ENCODE results near the gene RAD23A.
"Not testable (repeated sequence)": the region's sequence is repeated elsewhere in the genome, so short reads cannot be mapped to it uniquely, and the experiment has no call there.

Gene RAD23A

GRCh38 chr19:12952488-12953137, 7.0 kb downstream of the RAD23A start:
- Histone ChIP-seq H3K36me3 (ENCODE audit: control insufficient read depth, insufficient read depth, low read length) (no peaks in the 10 kb centered on the region), H2AFZ (no peak overlapping the region), H3K79me2 (peaks cover 11% of the 10 kb centered on the region), H3K9me3 (ENCODE audit: control insufficient read depth, low read length) (no peaks in the 10 kb centered on the region), H3K27ac (no peak overlapping the region), H3K27me3 (ENCODE audit: control insufficient read depth, insufficient read depth, low read length) (no peaks in the 10 kb centered on the region), H3K4me2 (ENCODE audit: low read length) (no peak overlapping the region), H3K4me1 (peaks cover 8% of the 10 kb centered on the region), H3K4me3 (ENCODE audit: low read depth, low read length) (no peak overlapping the region), H3K9ac (no peak overlapping the region)
- TF ChIP-seq, protein P1, sequence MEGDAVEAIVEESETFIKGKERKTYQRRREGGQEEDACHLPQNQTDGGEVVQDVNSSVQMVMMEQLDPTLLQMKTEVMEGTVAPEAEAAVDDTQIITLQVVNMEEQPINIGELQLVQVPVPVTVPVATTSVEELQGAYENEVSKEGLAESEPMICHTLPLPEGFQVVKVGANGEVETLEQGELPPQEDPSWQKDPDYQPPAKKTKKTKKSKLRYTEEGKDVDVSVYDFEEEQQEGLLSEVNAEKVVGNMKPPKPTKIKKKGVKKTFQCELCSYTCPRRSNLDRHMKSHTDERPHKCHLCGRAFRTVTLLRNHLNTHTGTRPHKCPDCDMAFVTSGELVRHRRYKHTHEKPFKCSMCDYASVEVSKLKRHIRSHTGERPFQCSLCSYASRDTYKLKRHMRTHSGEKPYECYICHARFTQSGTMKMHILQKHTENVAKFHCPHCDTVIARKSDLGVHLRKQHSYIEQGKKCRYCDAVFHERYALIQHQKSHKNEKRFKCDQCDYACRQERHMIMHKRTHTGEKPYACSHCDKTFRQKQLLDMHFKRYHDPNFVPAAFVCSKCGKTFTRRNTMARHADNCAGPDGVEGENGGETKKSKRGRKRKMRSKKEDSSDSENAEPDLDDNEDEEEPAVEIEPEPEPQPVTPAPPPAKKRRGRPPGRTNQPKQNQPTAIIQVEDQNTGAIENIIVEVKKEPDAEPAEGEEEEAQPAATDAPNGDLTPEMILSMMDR (IDR thresholded peaks at IDR 0.05): no peak

GRCh38 chr19:12953138-12953798, 7.6 kb downstream of the RAD23A start:
- no peak overlapping the region for H2AFZ ChIP-seq
- H3K4me1 ChIP-seq: peaks cover 8% of the 10 kb centered on the region
- TF ChIP-seq, protein P1 (IDR thresholded peaks at IDR 0.05): no peak
- H3K27ac ChIP-seq: no peak overlapping the region
- no peaks in the 10 kb centered on the region for H3K36me3 ChIP-seq (ENCODE audit: control insufficient read depth, insufficient read depth, low read length)
- no peak overlapping the region for H3K4me3 ChIP-seq (ENCODE audit: low read depth, low read length)
- H3K9me3 ChIP-seq (ENCODE audit: control insufficient read depth, low read length): no peaks in the 10 kb centered on the region
- no peak overlapping the region for H3K4me2 ChIP-seq (ENCODE audit: low read length)
- no peak overlapping the region for H3K9ac ChIP-seq
- no peaks in the 10 kb centered on the region for H3K27me3 ChIP-seq (ENCODE audit: control insufficient read depth, insufficient read depth, low read length)
- H3K79me2 ChIP-seq: peaks cover 5% of the 10 kb centered on the region

GRCh38 chr19:12953799-12954611, 8.3 kb downstream of the RAD23A start:
- Histone ChIP-seq H3K4me2 (ENCODE audit: low read length) (no peak overlapping the region), H3K9ac (no peak overlapping the region), H3K9me3 (ENCODE audit: control insufficient read depth, low read length) (no peaks in the 10 kb centered on the region), H3K79me2 (no peaks in the 10 kb centered on the region), H3K4me1 (peaks cover 8% of the 10 kb centered on the region), H3K27ac (peak overlapping the region; percentile 3), H3K4me3 (ENCODE audit: low read depth, low read length) (no peak overlapping the region), H2AFZ (no peak overlapping the region), H3K36me3 (ENCODE audit: control insufficient read depth, insufficient read depth, low read length) (no peaks in the 10 kb centered on the region), H3K27me3 (ENCODE audit: control insufficient read depth, insufficient read depth, low read length) (no peaks in the 10 kb centered on the region)
- TF ChIP-seq, protein P1 (IDR thresholded peaks at IDR 0.05): no peak

DNA sequence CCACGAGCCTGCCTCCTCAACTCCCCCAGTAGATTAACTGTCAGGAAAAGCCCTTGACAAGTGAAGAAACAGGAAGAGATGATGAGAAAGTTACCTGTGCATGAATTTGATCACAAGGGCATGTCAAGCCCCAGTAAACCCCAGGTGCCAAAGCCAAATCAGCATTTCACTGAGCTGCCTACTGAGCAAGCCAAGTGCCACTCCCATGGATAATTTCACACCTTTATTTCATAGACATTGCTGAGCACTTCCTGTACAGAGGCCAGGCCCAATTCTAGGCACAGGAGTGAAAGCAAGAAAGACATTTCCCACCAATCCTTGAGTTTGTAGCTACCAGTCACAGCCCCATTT, 8.9 kb downstream of the RAD23A start:
- Histone ChIP-seq H3K4me3 (ENCODE audit: low read depth, low read length) (no peak overlapping the region), H3K27me3 (ENCODE audit: control insufficient read depth, insufficient read depth, low read length) (no peaks in the 10 kb centered on the region), H3K79me2 (no peaks in the 10 kb centered on the region), H3K9me3 (ENCODE audit: control insufficient read depth, low read length) (no peaks in the 10 kb centered on the region), H3K4me1 (peaks cover 8% of the 10 kb centered on the region), H3K4me2 (ENCODE audit: low read length) (no peak overlapping the region), H3K36me3 (ENCODE audit: control insufficient read depth, insufficient read depth, low read length) (no peaks in the 10 kb centered on the region), H3K9ac (no peak overlapping the region), H3K27ac (peak overlapping the region; percentile 3), H2AFZ (no peak overlapping the region)
- TF ChIP-seq, protein P1 (IDR thresholded peaks at IDR 0.05): no peak

DNA sequence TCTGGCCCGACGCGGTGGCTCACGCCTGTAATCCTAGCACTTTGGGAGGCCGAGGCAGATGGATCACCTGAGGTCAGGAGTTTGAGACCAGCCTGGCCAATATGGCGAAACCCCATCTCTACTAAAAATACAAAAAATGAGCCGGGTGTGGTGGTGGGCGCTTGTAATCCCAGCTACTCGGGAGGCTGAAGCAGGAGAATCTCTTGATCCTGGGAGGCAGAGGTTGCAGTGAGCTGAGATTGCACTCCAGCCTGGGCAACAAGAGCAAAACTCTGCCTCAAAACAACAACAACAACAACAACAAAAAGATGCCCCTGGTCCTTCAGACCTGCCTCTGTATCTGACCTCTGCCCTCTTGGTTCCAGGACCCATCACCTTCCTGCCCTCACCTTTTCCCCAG, 9.9 kb downstream of the RAD23A start:
- not testable (repeated sequence) for H3K27me3 ChIP-seq (ENCODE audit: control insufficient read depth, insufficient read depth, low read length); H3K9ac ChIP-seq; H3K79me2 ChIP-seq; H3K4me1 ChIP-seq; H3K27ac ChIP-seq; H3K9me3 ChIP-seq (ENCODE audit: control insufficient read depth, low read length); H2AFZ ChIP-seq; H3K36me3 ChIP-seq (ENCODE audit: control insufficient read depth, insufficient read depth, low read length)
- Histone ChIP-seq H3K4me3 (ENCODE audit: low read depth, low read length) (peak overlapping the region; percentile 73), H3K4me2 (ENCODE audit: low read length) (peak overlapping the region; percentile 61)
